Activated T-cell treated with anti-CD3 and anti-CD28 coated beads for 4 hours (primary cell): ENCODE measurements around the gene GPRIN1.

Source experiments
- DNase-seq: peaks from one replicate; pipeline ENCODE4 v3.0.0-alpha.2; 2020

Gene GPRIN1

DNA sequence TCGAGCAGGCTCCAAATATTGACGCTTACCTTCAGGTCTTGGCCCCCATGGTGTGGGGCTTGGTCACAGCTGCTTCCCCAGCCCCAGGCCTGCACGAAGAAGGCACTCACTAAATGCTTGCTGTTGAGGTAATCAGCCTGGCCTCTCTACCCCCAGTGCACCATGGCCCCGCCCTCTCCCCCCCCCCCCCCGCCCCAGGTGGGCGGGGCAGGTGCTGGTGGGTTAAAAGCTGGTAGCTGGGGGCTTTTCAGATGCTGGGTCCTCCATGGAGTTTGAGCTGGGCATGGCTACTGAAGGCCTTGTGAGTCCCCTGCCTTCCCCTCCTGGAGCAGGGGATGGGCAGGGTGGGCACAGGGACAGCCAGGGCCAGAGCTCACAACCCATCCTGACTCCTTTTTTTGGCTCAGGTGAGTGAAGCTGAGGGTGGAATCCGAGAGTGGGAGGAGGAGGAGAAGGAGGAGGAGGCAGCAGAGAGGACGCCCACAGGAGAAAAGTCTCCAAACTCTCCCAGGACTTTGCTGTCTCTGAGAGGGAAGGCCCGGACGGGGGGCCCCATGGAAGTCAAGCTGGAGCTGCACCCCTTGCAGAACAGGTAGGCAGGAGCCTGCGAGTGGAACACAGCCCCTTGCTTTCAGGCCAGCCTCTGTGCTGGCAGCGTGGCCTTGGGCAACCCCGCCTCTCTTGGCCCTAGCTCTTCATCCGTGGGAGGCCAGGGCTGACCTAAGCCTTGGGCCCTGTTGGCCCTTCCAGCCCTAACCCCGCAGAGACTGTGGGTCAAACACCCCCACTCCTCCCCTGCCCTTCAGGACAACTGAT is 32.9 kb upstream of the GPRIN1 start:
- DNase-seq: no peak

DNA sequence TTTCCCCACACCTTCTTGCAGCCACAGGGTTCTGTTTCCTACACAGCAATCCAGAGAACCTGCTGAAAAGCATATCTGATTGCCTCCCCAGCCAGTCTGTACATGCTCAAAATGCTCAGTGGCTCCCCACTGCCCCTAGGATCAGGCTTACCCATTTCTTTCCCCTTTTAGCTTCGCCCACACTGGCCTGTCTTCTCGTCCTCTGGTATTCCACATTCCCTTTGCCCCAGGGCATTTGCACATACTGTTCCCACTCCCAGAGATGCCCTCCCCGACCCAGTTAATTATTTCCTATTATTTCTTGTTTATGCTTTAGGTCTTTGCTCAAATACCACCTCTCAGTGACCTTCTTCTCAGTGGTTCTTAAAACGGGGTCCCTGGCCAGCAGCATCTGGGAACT is 30.7 kb upstream of the GPRIN1 start:
- no peak for DNase-seq

DNA sequence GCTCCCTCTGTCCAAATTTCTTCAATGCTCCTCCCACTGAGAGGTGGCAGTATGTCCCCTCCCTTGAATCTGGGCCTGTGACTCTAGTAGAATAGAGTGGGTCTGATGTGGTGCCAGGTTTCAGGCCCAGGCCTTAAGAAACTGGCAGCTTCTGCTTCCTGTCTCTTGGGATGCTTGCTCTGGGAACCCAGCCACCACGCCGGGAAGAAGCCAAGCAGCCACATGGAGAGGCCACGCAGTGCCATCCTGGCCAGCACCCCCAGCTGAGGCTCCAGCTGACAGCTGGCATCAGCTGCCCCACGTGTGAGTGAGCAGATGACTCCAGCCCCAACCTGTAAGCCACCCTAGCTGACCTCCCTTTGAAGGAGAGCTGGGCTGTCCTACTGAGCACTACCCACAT is 30.0 kb upstream of the GPRIN1 start:
- no peak for DNase-seq

DNA sequence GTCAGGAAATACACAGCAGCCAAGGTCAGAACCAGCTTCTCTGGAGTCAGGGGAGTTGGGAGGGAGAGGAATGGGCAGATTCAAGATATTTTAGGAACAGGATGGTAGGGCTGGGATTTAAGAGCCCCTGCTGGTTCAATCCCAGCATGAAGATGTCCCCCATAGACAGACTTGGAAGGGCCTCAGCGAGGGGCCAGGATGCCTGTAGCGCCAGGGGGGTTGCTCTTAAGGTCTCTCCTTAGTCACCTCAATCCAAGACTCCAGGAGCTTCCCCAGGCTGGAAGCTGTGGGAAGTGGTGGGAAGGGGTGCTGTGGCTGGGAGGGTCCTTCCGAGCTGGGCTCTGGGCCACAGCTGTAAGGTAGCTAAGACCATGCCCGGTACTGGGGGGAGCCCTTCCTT is 29.3 kb upstream of the GPRIN1 start:
- DNase-seq: no peak

DNA sequence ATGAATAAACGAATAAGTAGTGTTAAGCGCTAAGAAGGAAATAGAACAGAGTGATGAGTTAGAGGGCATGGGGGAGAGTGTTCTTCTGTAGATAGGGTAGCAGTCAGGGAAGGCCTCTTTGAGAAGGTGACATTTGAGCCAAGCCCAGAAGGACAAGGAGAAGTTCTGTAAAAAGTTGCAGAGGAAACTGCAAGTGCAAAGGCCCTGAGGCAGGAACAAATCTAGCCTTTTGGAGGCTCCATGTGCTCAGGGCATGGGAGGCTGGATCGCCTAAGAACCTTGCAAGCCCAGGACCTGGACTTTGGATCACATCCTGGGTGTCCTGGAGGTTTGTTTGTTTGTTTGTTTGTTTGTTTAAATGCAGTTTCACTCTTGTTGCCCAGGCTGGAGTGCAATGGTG is 28.5 kb upstream of the GPRIN1 start:
- DNase-seq: no peak

DNA sequence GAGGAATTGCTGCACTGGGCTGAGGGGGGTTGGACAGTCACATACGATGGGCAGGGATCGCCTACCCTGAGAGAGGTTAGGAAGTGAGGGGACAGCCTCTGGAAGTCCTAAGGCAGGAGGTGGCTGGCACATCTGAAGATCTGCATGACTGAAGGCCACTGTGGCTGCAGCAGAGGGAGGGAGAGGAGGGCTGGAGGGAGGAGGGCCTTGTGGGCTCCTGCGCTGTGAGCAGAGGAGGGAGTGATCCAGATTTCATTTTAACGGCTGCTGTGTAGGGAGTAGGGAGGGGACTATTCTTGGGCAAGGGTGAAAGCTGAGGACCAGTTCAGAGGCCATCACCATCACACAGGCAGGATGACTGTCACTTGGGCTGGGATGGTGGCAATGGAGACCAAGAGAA is 27.6 kb upstream of the GPRIN1 start:
- no peak for DNase-seq

DNA sequence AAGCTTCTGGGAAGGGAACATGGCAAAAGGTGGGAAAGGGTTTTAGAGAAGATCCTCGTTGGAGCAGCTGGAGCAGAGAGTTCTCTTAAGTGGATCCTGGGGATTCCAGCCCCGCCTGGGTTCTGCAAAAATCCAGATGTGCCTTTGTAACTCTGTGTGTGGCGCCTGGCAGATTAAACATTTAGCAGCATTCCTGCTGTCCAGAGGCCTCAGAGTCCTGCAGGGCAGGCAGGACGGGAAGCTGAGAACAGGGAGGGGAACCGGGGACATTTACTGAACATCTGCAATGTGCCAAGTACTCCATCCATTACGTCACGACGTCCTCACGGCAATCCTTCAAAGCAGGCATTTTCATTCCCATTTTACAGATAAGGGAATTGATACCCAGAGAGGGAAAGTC is 26.5 kb upstream of the GPRIN1 start:
- no peak for DNase-seq

DNA sequence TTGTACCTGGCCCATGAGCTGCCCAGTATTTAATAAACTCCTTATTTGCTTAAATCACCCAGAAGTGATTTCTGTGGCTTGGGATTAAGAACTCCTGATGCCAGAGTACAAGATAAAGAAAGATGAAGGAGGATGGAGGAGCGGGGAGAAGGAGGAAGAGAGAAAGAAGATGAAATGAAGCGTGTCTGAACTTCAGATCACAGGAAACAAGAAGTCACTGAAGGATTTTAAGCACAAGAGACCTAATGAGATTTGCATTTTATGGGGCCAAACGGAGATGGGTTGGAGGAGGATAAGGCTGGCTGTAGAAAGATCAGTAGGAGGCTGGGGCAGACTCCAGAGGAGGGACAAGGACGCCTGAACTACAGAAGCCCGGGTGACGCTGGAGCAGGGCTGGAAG is 23.6 kb upstream of the GPRIN1 start:
- no peak for DNase-seq

DNA sequence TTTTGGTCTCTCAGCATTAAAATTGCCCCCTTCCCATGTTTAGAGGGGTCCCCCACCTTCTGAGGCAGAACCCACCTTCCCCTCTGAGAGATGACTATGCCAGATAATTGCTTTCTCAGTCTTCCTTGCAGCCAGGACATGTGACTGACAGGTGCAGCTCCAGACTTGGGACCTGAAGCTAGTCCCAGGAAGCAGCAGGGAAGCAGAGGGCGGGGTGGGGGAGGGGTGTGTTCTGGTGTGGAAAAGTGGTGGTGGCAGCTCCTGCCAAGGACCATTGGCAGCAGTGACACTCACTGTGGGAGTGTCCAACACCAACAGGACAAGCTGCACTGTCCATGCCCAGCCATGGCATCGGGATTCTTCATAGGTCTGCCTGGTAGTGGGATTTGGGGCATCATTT is 22.8 kb upstream of the GPRIN1 start:
- DNase-seq: no peak

DNA sequence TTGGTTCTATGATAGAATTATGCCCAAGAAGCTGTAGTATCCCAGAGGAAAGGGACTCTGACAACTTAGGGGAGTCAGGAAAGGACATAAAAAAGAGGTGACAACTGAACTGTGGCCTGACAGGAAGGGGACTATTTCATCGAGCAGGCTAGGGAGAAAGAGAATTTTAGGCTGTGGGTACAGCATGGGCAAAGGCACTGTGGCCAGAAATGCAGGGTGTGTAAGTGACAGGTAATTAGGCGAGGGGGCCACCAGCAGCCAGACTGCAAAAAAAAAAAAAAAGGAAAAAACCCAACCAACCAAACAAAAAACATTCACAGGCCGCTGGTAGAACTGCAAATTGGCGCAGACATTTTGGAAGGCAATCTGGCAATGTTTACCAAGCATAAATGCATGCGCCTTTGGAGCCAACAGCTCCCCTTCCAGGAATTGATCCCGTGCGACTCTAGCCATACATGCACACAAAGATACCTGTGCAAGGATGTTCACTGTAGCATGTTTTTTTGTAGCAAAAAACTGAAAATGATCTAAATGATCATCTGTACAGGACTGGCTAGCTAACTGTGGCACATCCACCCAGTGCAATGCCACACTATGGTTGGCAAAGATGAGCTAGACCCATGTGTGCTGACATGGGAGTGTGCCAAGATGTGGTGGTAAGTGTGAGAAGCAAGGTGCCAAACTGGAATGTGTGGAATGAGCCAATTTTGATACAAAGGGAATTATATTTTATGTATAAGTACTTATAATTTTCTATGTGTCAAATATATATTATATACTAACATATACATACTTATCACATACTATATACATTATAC is 21.6 kb upstream of the GPRIN1 start:
- no peak for DNase-seq

DNA sequence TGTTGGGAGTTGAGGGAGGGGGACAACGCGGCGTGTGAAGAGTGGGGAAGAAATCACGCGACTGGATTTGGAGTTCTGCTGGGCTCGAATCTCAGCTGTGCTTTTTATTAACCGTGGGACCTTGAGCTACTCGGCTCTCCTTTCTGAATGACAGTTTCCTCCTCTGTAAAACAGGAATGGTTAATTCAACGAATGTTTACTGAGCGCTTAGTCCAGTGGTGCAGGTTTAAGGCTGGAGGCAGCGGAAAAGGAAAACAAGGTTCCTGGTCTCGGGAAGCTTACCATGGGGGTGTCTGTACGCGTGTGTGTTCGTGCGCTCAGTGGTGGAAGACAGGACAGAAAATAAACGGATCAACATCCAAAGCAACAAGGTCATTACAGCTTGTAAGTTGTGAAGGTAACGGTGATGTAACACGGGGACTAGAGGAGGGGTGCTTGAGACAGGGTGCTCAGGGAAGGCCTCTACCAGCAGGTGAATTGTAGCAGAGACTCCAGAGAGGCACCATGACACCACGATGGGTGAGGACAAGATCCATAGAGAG is 20.8 kb upstream of the GPRIN1 start:
- no peak for DNase-seq

DNA sequence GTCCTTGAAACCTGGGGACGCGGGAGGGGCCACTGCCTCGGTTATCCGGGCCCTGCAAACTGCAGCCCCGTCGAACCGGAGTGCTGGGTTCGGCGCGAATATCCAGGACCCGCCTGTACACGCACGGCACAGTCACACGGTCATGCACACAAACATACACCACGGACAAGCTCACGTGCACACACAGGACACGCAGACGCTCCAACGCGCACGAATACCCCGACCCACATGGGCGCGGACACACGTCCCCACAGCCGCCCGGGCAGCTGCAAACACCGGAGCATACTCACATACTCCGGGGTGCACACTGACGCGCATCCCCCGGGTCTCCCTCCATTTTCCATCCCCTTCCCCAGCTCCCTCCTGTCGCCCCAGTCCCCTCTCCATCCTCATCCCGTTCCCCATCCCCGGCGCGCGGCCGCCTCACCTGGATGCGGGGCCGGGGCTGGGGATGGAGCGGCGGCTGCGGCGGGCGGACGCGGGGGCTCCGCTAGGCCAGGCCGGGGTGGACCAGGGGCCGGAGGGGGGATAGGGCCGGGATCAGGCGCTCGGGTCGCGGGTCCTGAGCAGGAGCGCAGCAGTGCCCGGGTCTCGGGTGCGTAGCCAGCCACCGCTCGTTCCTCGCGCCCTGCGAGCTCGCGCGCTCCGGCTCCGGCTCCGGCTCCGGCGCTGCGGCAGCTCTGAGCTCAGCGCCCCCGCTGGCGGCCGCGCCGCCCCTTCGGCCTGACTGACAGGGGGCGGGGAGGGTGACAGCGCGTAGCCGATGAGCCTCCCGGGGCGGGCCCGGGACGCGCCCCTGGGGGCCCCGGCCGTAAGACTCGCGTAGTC is 20.1 kb upstream of the GPRIN1 start, which contains the start of the genes EIF4E1B and SNCB:
Gene EIF4E1B (plus strand): TSS at position 823 of the 828 bp plus-strand sequence. CDS start 12,113 bp downstream, outside the sequence.
Gene SNCB (minus strand): TSS at position 682 of the 828 bp plus-strand sequence. CDS start 880 bp downstream, outside the sequence.
- no peak for DNase-seq

DNA sequence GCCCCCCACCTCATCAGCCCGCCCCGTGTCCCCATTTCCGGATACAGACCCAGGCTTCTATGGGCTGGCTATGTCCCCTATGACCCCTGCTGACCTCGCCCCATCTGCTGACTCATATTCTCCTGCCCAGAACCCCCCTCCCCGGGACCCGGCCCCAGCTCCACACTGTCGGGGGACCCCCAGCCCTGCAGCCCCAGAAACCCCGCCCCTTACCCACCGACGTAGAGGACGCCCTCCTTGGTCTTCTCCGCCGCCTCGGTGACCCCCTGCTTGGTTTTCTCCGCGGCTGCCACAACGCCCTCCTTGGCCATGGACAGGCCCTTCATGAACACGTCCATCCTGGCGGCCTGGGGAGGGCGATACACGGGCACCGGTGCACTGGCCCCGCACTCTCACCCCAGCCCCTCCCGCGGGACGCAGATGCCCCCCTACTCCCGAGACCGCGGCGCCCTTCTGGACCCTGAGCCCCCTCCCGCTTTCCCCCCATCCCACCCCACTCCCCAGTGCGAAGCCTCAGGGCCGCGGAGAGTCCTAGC is 19.4 kb upstream of the GPRIN1 start:
- no peak for DNase-seq

DNA sequence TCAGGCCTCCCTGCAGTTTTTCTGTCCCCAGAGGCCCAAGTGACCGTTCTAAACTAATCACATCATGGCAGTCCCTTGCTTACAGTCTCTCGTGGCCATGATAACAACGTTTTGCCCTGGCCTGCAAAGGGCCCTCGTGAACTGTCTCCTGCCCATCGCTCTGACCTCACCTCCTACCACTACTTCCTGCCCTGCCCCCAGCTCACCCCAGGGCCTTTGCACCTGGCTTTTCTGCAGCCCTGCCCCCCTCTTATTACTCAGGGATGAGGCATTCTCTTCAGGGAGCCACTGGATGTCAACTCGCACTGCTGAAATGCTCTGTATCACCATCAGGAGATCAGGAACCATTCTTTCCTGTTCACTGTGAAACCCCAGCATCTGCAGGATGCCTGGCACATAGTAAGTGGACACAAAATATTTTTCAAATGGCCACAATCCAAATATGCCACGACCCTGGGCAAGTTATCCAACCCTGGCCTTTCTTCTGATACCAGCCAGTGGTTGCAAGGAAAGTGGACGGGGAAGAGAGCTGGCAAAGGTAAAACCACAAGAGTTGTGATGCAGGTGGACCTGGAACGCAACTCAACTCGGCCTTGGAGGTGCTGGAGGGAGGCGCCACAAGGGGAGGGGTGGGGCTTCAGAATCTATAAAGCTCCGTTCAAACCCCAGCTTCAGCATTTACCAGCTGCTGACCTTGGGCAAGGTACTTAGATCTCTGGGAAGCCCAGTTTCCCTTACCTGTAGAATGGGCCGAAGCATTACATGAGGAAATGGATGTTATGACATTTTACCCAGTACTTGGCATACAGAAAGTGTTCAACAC is 18.7 kb upstream of the GPRIN1 start:
- no peak for DNase-seq

DNA sequence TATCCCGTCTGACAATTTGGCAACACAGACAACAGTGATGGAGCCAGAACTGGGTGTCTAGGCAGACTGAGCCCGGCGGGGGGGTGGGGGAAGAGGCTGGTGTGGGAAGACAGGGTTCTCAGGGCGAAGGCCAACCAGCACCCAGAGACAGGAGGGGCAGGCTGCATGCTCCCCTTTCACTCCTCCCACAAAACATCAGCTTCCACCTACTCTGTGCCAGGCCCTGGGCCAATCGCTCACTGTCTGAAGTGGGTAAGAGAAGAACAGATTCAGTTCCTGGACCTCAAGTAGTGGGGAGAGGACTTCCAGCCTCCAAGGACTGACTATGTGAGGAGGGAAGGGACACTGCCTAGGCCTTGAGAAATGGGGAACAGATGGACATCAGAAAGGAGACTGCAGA is 17.6 kb upstream of the GPRIN1 start:
- DNase-seq: no peak

DNA sequence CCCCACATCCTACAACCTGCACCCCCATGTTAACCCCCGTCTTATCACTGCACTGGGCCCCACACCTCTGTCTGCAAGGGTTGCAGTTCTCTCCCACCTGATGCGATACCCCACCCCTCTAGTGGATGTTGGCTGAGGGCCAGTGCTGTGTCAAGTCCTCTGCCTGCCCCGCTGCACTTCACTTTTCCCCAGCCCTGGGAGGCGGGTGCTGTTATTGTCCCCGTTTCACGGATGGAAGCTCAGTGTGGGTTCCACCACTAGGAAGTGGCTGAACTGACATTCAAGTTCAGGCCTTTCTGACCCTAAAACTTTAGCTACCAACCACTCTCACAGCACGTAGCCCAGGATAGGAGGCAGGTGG is 16.9 kb upstream of the GPRIN1 start:
- DNase-seq: no peak

DNA sequence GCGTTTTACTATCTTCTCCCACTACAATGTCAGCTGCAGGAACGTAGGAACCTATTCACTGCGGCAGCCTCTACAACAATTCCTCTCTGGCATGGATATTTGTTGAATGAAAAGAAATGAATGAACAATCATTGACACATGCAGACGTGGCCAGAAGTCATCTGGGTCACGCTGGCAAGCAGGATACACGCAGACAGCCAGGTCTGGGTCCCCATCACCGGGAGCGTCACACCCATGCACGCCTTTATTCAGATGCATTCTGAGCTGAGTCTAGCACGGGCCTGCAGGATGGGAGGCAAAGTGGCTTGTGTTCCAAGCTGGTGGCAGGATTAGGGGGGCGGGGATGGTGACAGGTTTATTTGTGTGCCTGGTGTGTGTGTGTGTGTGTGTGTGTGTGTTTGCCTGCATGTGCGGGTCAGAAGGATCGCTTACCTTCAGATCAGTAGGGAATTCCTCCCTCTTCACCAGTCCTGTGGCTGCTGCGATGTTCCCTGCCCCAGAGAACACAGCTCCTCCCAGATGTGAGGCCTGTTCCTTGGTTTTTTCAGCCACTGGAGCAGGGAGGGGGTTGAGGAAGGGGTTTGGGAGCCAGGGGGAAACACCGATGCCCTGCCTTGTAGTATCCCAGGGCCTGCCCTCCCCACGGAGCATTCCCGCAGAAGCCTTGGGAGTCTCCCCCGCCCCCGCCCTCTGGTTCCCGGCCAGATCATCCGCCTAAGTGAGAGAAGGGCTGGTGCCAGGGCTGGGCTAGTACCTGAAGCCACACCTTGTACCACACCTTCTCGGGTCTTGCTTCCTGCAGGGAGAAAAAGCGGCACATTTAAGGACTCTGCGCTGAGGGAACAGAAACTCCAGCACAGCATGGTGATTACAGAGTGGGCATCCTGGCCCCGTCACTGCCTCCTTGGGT is 16.3 kb upstream of the GPRIN1 start:
- DNase-seq: no peak

DNA sequence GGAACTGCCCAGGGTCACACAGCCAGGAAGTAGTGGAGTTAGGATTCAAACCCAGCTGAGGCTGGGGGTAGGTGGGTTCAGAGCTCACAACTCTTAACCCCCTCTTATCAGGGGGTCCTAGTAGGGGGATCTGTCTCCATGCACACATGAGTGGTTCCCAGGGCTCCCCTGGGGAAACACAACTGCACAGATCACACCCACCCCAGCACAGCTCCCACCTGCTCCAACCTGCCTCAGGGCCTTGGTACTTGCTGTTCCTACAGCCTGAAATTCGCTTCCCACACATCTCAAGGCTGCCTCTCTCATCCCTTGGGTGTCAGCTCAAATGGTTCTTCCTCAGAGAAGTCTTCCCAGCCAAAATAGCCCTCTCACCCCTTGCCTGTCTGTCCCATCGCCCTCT is 15.6 kb upstream of the GPRIN1 start:
- no peak for DNase-seq

DNA sequence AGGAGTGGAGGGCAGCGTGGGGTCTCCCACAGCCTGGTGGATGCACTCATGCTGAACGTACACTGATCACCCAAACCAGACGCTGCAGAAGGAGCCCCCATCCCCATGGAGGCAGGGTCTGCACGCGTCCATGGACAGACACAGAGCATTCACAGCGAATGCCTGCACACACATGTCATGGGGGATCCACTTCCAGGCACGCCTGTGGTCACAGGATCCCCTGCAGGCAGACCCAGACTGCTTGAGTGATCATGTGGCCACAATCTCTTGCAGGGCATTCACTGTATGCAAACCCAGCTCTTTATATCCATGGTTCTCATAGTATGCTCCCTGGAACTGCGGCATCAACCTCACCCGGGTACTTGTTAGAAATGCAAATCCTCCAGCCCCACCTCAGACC is 15.0 kb upstream of the GPRIN1 start:
- no peak for DNase-seq

DNA sequence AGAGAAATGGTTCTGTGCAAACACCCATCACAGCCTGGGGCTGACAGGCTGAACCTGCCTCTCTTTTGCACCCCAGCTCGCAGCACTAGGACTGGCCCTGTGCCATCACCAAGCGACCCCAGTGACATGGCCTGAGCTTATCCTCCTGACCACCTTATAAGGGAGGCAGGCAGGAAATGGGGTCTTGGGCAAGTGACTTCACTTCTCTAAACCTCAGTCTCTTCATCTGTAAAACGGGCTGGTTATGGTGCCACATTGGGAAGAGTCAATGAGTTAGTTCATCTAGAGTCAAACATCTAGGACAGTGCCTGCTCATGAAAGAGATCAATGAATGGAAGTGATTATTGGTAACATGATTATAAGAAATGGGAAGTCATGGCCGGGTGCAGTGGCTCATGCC is 14.2 kb upstream of the GPRIN1 start:
- DNase-seq: no peak

DNA sequence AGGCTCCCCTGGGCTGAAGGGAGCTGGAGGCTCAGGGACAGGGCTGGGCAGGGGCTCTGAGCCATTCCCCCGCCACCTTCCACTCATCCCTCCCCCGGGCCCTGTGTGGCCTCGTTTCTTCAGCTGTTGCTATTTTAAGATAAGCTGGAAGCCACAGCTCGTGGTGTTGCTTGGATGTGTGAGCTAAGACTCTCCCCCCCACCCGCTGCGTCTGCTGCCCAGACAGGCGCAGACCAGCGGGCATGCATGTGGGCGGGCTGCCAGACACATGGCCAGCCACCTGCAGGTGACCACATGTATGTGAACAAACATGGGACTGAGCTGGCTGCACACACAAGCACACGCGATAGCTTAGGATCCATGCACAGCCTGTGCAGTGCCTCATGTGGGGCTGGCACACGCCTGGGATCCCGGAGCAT is 11.7 kb upstream of the GPRIN1 start:
- no peak for DNase-seq
